KBM-7 (cell line): ENCODE data around the gene VGLL3.

Experiments used
- DNase-seq: peaks from one replicate; pipeline ENCODE4 v3.0.0-alpha.2; 2015
- in situ Hi-C: fragments of 300-500 bp; cut with MboI; formaldehyde crosslinking; loops from 2 replicates; pipeline ENCODE4 v1.14.3; 2020; ENCODE audit warnings: low sequenced_read_pairs, low pct_unique_long_range_greater_than_20kb, mixed read lengths

The VGLL3 gene

GRCh38 chr3:86961297-86961696 is 29.7 kb downstream of the VGLL3 start:
- DNase-seq: no peak
- in situ Hi-C loops: no loop called here

DNA sequence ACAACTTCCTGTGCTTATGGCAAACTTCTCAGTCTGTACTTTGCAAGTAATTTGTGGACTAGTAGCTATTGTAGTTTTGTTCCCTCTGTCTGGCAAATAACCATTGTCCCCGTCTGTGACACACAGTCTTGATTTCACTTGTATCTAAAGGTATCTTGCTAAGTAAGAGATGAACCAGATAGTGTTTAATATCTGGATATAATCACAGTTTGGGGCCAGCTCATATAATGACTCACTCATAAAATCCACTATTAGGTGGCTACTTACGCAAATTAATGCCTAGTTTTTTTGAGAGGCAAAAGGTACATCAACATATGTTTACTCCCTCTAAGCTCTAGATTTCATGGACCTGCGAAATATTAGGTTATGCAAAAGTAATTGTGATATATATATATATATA is 30.4 kb downstream of the VGLL3 start:
- in situ Hi-C loops: no loop called here

GRCh38 chr3:86958534-86958933 is 32.4 kb downstream of the VGLL3 start:
- DNase-seq: no peak
- in situ Hi-C loops: no loop called here

More for the DNA sequence above, 30.4 kb downstream of the VGLL3 start:
- DNase-seq: no peak

- DNase-seq: no peak
- in situ Hi-C loops: no loop called here
Measured at GRCh38 chr3:86954747-86955146, 36.2 kb downstream of the VGLL3 start.

DNA sequence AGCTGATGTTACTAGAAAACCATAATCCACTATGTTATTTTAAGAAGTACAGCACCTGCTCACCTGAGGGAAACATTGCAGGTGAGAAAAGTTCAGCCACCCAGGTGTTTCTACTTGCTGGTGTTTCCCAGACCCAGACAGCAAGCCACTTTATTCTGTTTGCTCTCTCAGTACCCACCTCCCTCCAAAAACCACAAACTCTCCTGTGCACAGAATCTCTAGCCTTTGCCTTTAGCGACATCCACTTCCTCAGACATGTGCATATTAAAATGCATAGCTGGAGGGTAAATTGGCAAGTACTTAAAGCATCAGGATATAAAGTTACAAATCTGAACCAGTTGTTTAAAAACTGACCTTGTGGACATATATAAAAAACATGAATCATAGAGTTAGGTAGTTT is 36.7 kb downstream of the VGLL3 start:
- no peak for DNase-seq
- in situ Hi-C loops: no loop called here

GRCh38 chr3:86951322-86951721 is 39.6 kb downstream of the VGLL3 start:
- no peak for DNase-seq
- in situ Hi-C loops: no loop called here

- in situ Hi-C loops: no loop called here
- DNase-seq: no peak
Measured at GRCh38 chr3:86950717-86951116, 40.2 kb downstream of the VGLL3 start.

GRCh38 chr3:86949850-86950249 is 41.1 kb downstream of the VGLL3 start:
- in situ Hi-C loops: no loop called here
- DNase-seq: no peak

DNA sequence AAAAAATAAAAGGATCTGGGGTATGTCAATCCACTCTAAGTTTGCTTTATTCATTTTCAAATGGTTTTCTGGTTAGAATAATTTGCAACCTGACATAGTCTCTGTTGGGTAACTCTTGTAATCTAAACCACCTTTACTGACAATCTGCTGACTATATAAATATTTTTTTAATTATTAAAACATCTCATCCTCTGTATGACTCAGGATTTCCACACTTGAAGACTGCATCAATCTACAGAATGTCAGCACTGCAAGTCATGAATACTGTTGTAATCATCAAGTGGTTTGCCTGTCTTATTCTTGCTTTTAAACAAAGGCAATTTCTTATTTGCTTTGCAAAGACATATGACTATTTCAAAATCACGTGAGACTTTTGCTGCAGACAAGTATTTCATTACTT is 42.1 kb downstream of the VGLL3 start:
- in situ Hi-C loops: no loop called here

GRCh38 chr3:86942206-86942605 is 48.7 kb downstream of the VGLL3 start:
- DNase-seq: no peak
- in situ Hi-C loops: no loop called here

More for the DNA sequence above, 42.1 kb downstream of the VGLL3 start:
- DNase-seq: no peak

DNA sequence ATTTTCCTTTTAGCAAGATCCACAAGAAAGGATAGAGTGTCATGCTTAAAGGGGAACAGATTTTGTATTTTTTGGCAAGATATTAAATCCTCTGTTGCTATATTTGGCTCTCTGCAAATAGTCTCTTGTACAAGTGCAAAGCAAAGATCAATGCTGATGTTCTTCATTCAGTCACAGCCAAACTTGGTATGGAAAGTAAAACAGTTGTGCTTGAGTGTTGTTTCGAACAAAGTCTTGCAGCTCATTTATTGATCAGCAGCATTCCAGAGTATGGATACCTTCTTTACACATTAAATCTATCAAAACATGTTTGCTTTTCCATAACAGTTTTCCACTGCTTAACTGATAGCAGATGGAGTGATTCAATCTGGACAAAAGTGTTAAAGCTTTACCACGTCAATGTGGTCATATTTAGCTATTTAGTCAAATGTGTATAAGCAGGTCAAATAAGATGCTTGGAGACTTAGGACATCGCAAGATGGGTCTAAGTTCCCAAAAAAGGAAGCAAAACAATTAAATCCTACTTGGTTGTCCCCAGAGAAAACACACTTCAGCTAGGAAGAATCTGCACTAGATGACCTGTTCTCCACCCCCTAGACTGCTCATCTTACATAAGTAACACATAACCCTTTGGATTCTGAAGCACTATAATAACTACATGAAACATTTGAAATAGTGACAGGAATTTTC is 52.4 kb downstream of the VGLL3 start:
- in situ Hi-C loops: no loop called here
- DNase-seq: no peak

GRCh38 chr3:86937306-86937791 is 53.6 kb downstream of the VGLL3 start:
- no peak for DNase-seq
- in situ Hi-C loops: no loop called here

DNA sequence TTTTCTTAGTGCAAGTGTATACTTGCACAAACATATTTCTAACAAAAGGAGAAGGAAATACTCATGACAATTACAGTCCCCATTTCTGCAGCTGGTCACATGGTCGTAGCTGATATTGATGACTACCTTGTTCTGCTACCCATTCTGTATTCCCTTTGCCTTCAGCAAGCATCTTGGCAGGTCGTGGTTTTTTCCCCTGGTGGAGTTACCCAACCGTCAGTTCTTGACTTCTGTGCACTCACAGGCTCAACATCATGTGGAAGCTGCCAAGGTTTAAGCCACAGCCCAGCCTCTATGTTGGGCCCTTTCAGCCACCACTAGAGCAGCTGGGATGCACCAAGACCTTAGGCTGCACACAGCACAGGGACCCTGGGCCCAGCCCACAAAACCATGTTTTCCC is 56.1 kb downstream of the VGLL3 start:
- DNase-seq: no peak
- in situ Hi-C loops: no loop called here

GRCh38 chr3:86930831-86931230 is 60.1 kb downstream of the VGLL3 start:
- no peak for DNase-seq
- in situ Hi-C loops: no loop called here

GRCh38 chr3:86930181-86930580 is 60.8 kb downstream of the VGLL3 start:
- in situ Hi-C loops: no loop called here
- DNase-seq: no peak

GRCh38 chr3:86929046-86929445 is 61.9 kb downstream of the VGLL3 start:
- DNase-seq: no peak
- in situ Hi-C loops: no loop called here

- in situ Hi-C loops: no loop called here
- no peak for DNase-seq
Measured at GRCh38 chr3:86923071-86923491, 67.9 kb downstream of the VGLL3 start.

GRCh38 chr3:86921971-86922680 is 68.8 kb downstream of the VGLL3 start:
- no peak for DNase-seq
- in situ Hi-C loops: no loop called here

DNA sequence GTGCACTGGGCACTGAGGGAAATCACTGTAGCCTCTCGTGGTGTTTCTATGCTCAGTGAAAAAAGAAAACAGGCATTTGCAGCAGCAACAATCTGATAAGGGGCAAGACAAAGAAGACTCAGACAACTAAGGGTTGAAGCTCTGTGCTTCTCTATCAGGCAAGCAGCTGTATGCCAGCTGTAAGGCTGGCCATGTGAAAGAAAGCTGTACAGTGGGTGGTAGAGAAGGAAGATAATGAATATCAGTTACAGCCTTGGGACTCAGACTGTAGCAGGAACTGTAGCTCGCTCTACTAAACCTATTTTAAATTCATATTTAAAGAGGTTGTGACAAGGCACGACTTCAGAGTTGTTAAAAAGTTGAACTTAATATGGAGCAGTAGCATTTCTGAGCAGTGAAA is 76.3 kb downstream of the VGLL3 start:
- DNase-seq: no peak
- in situ Hi-C loops: no loop called here

- in situ Hi-C loops: no loop called here
- DNase-seq: no peak
Measured at GRCh38 chr3:86913160-86913559, 77.8 kb downstream of the VGLL3 start.

DNA sequence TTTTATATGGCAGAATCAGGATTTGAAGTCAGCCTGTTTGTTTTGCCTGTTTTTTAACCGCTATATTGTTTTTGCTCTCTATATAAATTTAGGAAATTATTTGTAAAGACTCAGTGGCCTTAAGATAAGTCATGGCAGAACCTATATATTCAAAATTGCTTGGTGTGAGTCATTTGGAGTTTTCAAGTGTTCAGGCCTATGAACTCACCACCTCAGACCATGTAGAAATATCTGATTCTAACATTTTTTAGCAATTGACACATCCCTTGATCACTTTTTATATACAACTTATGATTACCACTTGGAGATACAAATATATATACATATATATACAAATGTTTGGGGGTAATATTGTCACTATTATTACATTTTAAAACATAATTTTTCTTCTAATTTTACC is 95.7 kb downstream of the VGLL3 start:
- in situ Hi-C loops: no loop called here

More for the DNA sequence above, 95.7 kb downstream of the VGLL3 start:
- no peak for DNase-seq
